Stimulated activated CD8-positive, alpha-beta memory T cell treated with anti-CD3 and anti-CD28 coated beads, Interleukin-12 subunit alpha, Interleukin-12 subunit beta, amount 100 ng/mL, for 24 hours (primary cell): ENCODE results near the gene PTF1A.

Experiments
- DNase-seq: peaks from one replicate; pipeline ENCODE4 v3.0.0-alpha.2; 2020; ENCODE audit errors: extremely low read depth

The PTF1A gene

DNA sequence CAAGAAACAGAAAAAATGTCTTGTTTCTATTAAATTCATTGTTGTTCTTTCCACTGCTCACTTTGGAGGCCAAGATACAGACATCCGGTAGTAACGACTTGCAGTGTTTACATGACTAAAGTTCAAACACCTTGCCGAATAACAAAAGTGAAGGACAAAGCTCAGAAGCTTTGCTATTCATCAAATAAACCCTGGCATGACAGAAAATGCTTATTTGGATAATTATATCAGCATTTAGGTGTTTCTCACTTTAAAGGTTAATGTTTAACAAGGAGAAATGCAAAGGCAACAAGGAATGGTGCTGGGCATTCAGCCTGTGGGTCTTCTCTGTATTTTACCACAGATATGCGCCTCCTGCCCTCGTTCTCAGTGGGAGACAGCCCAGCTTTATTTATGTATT, 5.4 kb upstream of the PTF1A start:
- no peak for DNase-seq

DNA sequence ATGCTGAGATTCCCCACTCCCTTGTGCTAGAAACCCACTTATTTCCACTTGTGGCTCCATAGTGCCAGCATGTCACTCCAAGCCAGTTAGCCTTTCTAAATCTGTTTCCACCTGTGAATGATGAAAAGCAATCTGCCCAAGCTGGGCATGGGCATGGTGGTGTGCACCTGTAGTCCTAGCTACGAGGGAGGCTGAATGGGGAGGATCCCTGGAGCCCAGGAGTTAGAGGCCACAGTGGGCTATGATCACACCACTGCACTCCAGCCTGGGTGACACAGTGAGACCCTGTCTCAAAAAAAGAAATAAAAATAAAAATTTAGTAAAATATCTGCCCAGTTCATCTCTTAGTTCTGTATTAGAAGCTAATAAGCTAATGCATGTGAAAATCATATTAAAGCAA, 5.0 kb upstream of the PTF1A start:
- no peak for DNase-seq

DNA sequence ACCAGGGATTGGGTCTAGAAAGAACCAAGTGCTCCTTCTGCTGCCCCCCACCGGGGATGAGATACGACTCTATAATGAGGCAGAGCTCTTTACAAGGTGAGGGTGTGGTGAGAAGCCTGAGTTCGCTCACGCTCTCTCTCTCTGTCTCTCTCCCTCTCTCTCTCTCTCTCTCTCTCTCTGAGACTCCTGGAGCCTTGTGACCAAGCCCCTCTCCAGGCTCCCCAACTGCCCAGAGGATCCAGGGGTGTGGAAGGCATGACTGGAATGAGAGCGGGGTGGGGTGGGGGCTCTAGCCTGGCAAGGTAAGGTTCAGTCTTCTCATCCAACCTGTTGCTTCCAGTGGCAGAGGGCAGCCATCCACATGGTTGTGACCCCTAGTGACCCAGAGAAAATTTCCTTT, 3.1 kb upstream of the PTF1A start:
- no peak for DNase-seq

- DNase-seq: no peak
These were observed 994 bp upstream of the PTF1A start for GRCh38 chr10:23190872-23191763.

- no peak for DNase-seq
These were observed 761 bp downstream of the PTF1A start for GRCh38 chr10:23192712-23193434.

GRCh38 chr10:23193435-23194074, 1.4 kb downstream of the PTF1A start:
- DNase-seq: no peak

GRCh38 chr10:23194471-23194965, 2.4 kb downstream of the PTF1A start:
- no peak for DNase-seq

DNA sequence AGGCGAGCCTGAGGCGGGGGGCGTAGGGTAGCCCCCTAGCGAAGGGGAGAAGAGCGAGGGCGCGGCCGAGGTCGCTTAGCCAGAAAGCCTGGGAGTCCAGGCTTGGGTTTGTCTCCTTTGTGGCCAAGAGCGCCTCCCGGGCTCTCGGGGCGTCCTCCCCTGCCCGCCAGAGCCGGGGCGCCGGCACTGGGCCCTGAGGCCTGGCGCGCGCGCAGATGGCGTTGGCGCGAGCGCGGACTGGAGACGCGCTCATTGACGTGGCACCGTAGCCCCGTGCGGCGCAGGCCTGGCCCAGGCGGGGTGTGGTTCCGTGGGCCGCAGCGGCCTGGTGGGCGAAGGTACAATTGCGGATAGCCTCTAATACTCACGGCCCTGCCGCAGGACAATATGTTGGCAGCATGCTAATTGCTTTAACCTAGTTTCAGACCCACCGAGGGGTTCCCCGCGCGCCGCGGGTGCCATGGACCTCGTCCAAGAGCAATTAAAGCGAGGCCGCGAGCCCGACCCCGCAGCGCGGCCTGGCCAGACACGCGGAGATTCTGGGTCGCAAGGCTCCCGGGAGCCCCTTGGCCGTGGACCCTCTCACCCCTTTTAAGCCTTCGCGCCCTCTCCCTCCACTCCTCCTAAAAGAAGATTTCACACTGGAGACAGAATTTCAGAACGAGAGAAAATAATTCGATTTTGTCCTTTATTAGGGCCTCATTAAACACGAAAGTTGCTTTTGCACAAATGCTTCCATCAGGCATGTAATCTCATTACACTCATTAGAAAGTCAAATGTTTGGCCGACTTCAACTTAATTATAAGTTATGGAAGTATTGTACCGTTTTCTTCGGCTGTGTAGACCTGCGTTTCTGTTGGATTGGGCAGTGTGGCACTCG, 3.1 kb downstream of the PTF1A start:
- DNase-seq: no peak

GRCh38 chr10:23195846-23196600, 3.9 kb downstream of the PTF1A start:
- DNase-seq: no peak

DNA sequence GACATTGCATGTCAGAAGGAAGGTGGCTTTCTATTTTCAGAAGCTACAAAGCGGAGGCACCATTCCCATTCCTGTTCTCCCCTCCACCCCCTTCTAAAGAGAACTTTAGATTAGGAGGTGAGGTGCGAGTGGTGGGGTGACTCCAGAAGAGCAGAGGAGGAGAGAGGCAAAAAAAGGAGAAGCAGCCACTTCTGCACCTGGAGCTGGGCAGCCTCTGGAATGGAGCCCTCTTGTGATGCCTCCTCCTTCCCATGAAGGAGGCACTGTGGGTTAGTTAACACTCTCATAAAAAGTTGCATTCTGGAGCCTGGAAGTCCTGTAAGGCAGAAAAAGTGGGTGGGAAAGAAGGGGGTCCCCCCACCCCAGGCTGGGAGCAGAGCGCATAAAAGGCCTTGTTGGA, 4.8 kb downstream of the PTF1A start:
- no peak for DNase-seq

DNA sequence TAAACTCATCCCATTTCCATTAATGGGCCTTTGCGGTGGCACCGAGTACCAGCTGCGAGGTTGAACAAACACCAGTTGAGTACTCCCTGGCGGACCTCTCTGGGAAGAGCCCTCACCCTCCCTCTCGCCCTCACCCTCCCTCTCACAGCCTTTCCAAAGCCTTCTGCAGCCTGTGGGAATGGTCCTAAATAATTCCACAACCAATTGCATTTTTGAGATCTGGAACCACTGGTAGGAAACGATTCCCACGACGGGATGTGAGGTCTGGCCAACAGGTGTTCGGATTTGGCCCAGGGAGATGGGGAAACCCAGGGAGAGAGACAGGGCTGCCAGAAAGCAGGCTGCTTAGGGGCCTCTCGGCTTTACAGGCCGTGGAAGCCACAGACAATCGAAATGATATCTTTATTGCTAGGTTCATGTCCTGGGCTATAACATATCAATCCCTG, 5.3 kb downstream of the PTF1A start:
- no peak for DNase-seq

DNA sequence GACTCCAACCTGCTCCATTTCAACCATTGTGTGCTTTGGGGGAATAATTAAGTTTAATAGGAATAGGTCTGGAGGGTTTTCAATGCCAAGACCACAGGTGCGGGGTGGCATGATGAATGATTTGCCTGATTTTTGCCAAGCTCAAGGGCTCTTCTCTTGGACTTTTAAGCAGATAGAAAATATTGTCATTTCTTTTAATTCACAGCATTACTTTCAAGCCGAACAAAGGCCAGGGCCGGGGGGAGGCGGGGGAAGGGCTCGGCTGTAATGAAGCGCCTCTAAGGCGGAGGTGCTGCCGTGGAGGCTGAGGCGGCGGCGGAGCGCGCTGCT, 6.5 kb downstream of the PTF1A start:
- DNase-seq: no peak

- DNase-seq: no peak
These were observed 7.0 kb downstream of the PTF1A start for GRCh38 chr10:23198940-23199767.

DNA sequence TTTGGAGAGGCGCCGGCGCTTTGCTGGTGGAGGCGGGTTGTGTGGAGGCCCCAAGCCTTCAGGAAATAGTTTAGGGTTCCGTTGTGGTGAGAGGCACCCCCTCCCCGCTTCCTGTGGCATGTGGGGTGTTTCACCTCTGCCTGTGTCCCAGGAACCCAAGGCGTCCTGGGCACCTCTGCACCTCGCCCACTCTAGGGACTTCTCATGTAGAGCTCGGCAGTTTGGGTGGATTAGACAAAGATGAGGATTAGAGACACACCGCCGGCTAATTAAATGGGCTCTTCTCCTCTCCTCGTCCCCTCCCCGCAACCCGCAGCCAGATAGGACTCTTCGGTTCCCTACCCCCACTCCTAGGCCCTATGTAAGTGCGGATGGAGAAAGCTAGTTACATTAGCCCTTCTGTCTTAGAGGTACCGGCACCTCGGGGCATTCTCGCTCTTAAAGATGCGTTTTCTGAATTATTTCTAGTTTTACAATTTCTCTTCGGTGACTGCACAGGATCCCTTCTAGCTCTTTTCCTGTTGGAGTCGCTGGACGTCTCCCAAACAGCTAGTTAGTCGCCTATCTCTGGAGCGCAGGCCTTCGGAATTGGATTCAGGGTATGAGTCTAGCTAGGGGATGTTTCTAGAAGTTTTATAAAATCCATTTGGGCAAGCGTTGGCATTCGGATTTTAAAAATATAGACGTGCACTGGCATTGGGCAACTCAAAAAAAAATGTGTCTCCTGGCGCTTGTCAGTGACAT, 7.8 kb downstream of the PTF1A start:
- no peak for DNase-seq

- no peak for DNase-seq
These were observed 8.5 kb downstream of the PTF1A start for GRCh38 chr10:23200586-23200985.

DNA sequence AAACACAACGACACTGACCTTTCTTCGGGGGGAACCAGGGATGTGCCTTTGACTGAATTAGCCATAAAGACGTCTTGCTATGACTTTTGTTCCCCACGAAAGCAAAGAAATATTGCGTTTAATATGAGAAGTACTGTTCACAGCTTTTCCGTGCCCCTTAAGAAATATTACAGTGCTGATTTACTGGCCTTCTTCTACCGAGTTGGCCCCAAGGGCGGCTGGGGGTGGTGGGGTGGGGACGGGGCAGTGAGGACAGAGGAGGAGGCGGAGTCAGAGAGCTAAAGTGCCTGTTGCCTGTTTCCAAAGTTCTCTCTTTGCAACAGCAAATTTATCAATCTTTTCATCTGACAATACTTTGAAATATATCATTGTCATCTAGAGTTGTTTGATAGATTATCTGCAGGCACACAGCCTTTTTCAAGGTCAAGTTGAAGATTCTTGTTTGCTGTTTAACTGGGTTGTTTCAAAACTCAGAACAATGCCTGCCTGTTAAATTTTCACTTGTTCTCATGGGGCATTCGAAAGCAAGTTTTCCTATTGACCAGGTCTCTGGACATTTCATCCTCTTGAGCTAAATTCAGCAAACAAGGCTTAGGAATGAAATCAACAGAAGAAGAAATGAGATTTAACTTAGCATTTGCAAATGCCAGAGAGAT, 9.0 kb downstream of the PTF1A start:
- no peak for DNase-seq

DNA sequence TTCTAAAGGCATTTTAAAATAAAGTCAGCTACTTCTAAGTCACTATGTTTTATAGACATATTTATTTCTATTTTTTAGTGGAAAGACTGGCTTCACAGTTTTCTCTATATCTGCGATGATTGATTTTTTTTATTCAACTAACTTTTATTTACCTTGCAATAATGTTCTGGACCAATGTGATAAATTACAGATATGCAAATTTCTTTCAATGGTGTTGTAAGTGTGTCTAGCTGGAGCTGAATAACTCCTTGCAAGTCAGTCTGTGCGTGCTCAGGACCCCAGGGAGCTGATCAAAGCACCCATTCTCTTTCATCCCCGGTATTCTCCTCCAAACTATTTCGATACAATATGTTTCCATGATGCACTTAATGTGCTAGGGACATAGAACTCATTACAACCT, 9.7 kb downstream of the PTF1A start:
- no peak for DNase-seq

GRCh38 chr10:23202779-23203178, 10.7 kb downstream of the PTF1A start:
- DNase-seq: no peak
